WTC11 (cell line): Measurements from ENCODE around the gene KCNG2.

Experiments
- ESRRA ChIP-seq: sonication (generic); formaldehyde crosslinking; IDR thresholded peaks from 2 replicates; pipeline ENCODE4 v1.8.1; 2022; ENCODE audit warnings: mild to moderate bottlenecking, missing genetic modification reagents, borderline replicate concordance
- NR1H2 ChIP-seq: sonication (generic); formaldehyde crosslinking; IDR thresholded peaks from 2 replicates; pipeline ENCODE4 v1.9.0; 2021; ENCODE audit warnings: mild to moderate bottlenecking, moderate library complexity, missing genetic modification reagents
- TCF7 ChIP-seq: sonication (generic); formaldehyde crosslinking; IDR thresholded peaks from 2 replicates; pipeline ENCODE4 v1.8.0; 2022; ENCODE audit warnings: mild to moderate bottlenecking, low read depth, missing genetic modification reagents, moderate library complexity
- ZNF263 ChIP-seq: sonication (generic); formaldehyde crosslinking; IDR thresholded peaks from 2 replicates; pipeline ENCODE4 v1.8.1; 2022; ENCODE audit warnings: low read depth, mild to moderate bottlenecking, moderate library complexity, missing genetic modification reagents
- TF ChIP-seq, protein P1 (sequence below): fragments of 200-600 bp; IDR thresholded peaks from 2 replicates; pipeline ENCODE4 v1.8.0; 2022; ENCODE audit warnings: antibody characterized with exemption
- TF ChIP-seq, protein P2 (sequence below): sonication (generic); formaldehyde crosslinking; IDR thresholded peaks from 2 replicates; pipeline ENCODE4 v1.8.0; 2023; ENCODE audit warnings: missing genetic modification reagents
- TF ChIP-seq, protein P3 (sequence below): sonication (generic); formaldehyde crosslinking; conservative IDR thresholded peaks from 2 replicates; pipeline ENCODE4 v1.8.1; 2022; ENCODE audit warnings: mild to moderate bottlenecking, missing genetic modification reagents
- TF ChIP-seq, protein P4 (sequence below): sonication (generic); formaldehyde crosslinking; conservative IDR thresholded peaks from 2 replicates; pipeline ENCODE4 v1.8.1; 2023; ENCODE audit warnings: mild to moderate bottlenecking, low read depth, missing genetic modification reagents, moderate library complexity
- TF ChIP-seq, protein P5 (sequence below): sonication (generic); formaldehyde crosslinking; IDR thresholded peaks from 2 replicates; pipeline ENCODE4 v1.8.1; 2022; ENCODE audit warnings: low read depth, mild to moderate bottlenecking, moderate library complexity, missing genetic modification reagents, borderline replicate concordance

DNA sequence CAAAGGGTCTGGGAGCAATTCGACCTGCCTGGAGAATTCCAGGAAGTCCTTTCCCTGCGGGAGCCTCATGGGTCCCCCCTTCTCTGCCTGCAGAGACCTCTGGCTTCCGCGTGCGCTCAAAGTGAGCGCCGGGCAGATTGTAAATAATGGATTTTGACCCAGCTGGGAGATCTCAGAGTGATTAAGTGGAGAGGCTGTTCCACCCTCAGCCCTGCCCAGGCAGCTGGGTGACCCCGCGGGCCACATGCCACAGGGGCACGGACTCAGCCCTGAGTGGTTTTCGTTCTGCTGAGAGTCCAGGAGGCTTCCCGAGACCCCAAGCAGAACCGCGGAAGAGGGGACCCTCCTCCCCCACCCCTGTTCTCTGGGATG, 1.2 kb downstream of the KCNG2 start:
- TF ChIP-seq, protein P1, sequence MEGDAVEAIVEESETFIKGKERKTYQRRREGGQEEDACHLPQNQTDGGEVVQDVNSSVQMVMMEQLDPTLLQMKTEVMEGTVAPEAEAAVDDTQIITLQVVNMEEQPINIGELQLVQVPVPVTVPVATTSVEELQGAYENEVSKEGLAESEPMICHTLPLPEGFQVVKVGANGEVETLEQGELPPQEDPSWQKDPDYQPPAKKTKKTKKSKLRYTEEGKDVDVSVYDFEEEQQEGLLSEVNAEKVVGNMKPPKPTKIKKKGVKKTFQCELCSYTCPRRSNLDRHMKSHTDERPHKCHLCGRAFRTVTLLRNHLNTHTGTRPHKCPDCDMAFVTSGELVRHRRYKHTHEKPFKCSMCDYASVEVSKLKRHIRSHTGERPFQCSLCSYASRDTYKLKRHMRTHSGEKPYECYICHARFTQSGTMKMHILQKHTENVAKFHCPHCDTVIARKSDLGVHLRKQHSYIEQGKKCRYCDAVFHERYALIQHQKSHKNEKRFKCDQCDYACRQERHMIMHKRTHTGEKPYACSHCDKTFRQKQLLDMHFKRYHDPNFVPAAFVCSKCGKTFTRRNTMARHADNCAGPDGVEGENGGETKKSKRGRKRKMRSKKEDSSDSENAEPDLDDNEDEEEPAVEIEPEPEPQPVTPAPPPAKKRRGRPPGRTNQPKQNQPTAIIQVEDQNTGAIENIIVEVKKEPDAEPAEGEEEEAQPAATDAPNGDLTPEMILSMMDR: no peak
- TF ChIP-seq, protein P2, sequence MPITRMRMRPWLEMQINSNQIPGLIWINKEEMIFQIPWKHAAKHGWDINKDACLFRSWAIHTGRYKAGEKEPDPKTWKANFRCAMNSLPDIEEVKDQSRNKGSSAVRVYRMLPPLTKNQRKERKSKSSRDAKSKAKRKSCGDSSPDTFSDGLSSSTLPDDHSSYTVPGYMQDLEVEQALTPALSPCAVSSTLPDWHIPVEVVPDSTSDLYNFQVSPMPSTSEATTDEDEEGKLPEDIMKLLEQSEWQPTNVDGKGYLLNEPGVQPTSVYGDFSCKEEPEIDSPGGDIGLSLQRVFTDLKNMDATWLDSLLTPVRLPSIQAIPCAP (CRISPR knock-in tag): no peak
- TF ChIP-seq ESRRA (CRISPR knock-in tag) (no peak), NR1H2 (CRISPR knock-in tag) (no peak), ZNF263 (CRISPR knock-in tag) (no peak), TCF7 (CRISPR knock-in tag) (no peak)
- TF ChIP-seq, protein P3, sequence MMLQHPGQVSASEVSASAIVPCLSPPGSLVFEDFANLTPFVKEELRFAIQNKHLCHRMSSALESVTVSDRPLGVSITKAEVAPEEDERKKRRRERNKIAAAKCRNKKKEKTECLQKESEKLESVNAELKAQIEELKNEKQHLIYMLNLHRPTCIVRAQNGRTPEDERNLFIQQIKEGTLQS (CRISPR knock-in tag): no peak
- TF ChIP-seq, protein P4, sequence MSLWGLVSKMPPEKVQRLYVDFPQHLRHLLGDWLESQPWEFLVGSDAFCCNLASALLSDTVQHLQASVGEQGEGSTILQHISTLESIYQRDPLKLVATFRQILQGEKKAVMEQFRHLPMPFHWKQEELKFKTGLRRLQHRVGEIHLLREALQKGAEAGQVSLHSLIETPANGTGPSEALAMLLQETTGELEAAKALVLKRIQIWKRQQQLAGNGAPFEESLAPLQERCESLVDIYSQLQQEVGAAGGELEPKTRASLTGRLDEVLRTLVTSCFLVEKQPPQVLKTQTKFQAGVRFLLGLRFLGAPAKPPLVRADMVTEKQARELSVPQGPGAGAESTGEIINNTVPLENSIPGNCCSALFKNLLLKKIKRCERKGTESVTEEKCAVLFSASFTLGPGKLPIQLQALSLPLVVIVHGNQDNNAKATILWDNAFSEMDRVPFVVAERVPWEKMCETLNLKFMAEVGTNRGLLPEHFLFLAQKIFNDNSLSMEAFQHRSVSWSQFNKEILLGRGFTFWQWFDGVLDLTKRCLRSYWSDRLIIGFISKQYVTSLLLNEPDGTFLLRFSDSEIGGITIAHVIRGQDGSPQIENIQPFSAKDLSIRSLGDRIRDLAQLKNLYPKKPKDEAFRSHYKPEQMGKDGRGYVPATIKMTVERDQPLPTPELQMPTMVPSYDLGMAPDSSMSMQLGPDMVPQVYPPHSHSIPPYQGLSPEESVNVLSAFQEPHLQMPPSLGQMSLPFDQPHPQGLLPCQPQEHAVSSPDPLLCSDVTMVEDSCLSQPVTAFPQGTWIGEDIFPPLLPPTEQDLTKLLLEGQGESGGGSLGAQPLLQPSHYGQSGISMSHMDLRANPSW (CRISPR knock-in tag): no peak
- TF ChIP-seq, protein P5, sequence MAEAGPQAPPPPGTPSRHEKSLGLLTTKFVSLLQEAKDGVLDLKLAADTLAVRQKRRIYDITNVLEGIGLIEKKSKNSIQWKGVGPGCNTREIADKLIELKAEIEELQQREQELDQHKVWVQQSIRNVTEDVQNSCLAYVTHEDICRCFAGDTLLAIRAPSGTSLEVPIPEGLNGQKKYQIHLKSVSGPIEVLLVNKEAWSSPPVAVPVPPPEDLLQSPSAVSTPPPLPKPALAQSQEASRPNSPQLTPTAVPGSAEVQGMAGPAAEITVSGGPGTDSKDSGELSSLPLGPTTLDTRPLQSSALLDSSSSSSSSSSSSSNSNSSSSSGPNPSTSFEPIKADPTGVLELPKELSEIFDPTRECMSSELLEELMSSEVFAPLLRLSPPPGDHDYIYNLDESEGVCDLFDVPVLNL (CRISPR knock-in tag): no peak
